GM23338 (cell line): ENCODE results near the gene FOXP4.

Experiments used
- CTCF ChIP-seq, 2 experiments: fragments of 200-600 bp in 1 of 2; sonication (generic) in 1 of 2; conservative IDR thresholded peaks; 2 replicates each; pipeline versions ENCODE4 v1.5.1 to v1.6.1; 2016 to 2017; ENCODE audit warnings: antibody characterized with exemption in 2 of 2, low read depth in 2 of 2, mild to moderate bottlenecking in 2 of 2, moderate library complexity in 1 of 2
- EZH2 ChIP-seq: fragments of 200-600 bp; sonication (generic); IDR thresholded peaks from one replicate; pipeline ENCODE4 v1.8.0; 2017; ENCODE audit warnings: antibody characterized with exemption, mild to moderate bottlenecking, low read depth; ENCODE audit not compliant: unreplicated experiment
- REST ChIP-seq: IDR thresholded peaks from one replicate; pipeline ENCODE4 v1.6.1; 2018; ENCODE audit warnings: antibody characterized with exemption; ENCODE audit not compliant: unreplicated experiment

- TF ChIP-seq EZH2, result no peak
- no peak for TF ChIP-seq CTCF (conservative IDR thresholded peaks at IDR 0.05; ENCODE audit: low read depth in 2 of 2)
- no peak for TF ChIP-seq REST
These were observed 15.7 kb upstream of the FOXP4 start for GRCh38 chr6:41530476-41530875.
